Left colon (tissue), 2 donors: Measurements from ENCODE around the gene NABP2. TPM values are rescaled to one million over a fixed set of nuclear protein-coding genes. Genes with fewer than 3 reads are reported as not detected.

ENCODE experiments used
- ATAC-seq: fragments of 200-7000 bp; cut with Tn5 transposase; one replicate; pipeline ENCODE4 v1.9.1; 2020; ENCODE audit warnings: mild to moderate bottlenecking, moderate library complexity
- DNase-seq, 2 donors: peaks; one replicate each; pipeline ENCODE4 v3.0.0-alpha.2; 2020
- intact Hi-C, 2 donors: fragments of 100-400 bp; cut with DNase I in 1 of 2; cut with micrococcal nuclease in 1 of 2; formaldehyde crosslinking; loops; one replicate each; pipeline versions ENCODE4 v1.11.2 to v1.14.0; 2022; cut with DNase I, micrococcal nuclease
- total RNA-seq, 2 donors: library from RNA; stranded (reverse); fragmentation: NEBNext Ultra II Directional; extraction: Animal tissue kit (Norgen Biotek cat#: 25700); gene quantifications; one replicate each; pipeline ENCODE4 v1.2.1, GENCODE V29; 2021
- donor health status: DM: no; HTN: no; CAD: no.
- donor health status: DM: yes; HTN: yes; CAD: no.

Gene NABP2
- total RNA-seq, 2 donors from 2014 or later, result 23.2 to 29.5 TPM

DNA sequence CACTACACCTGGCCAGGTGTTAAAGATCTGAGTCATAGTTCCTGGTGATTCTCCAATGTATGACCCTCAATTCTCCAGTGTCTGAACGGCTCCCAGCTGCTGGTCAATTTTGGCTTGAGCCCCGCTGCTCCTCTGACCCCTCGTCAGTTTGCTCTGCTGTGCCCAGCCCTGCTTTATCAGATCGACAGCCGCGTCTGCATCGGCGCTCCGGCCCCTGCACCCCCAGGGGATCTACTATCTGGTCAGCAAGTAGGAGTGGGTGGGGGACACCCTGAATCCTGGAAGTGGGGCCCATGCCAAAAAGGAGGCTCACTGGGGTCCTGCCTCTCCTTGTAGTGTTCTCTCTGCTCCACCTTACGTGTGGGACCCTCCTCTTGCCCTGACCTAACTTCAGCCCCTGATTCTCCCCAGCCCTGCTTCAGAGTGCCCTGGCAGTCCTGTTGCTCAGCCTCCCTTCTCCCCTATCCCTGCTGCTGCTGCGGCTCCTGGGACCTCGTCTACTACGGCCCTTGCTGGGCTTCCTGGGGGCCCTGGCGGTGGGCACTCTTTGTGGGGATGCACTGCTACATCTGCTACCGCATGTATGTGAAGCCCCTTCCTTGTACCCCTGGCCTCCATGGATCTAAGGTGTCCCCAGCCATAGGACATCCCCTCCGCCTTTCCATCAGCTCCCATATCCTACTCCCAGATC is 10.7 kb downstream of the NABP2 start:
- intact Hi-C loops, result no loop called here
- ATAC-seq, result no peak
- DNase-seq, result no peak

DNA sequence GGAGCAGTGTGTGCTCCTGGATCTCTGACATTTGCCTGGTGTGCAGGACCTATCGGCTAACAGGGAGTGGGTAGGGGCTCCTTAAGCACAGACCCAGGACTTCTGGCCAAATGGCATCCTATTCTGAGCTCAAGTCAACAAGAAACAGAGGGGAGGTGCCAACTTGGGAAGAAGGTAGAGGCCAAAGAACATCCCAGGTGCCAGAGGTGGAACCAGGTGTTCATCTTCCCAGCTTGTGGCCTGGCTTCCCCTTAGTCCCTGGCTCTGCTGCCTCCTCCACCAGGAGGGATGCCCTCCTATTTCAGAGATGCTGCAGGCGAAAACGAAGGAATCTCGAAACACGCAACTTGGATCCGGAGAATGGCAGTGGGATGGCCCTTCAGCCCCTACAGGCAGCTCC is 11.9 kb downstream of the NABP2 start:
- DNase-seq (no peak), ATAC-seq (no peak)
- intact Hi-C loops, result no loop called here

DNA sequence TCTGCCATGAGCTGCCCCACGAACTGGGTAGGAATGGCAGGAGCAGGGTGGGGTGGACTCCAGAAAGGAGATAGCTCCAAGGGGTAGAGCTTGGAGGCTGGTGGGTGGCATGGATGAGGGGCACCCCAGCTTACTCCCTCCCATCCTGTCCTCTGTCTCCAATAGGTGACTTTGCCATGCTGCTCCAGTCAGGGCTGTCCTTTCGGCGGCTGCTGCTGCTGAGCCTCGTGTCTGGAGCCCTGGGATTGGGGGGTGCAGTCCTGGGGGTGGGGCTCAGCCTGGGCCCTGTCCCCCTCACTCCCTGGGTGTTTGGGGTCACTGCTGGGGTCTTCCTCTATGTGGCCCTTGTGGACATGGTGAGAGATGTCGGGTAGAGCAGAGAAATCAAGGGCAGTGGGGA is 12.8 kb downstream of the NABP2 start:
- ATAC-seq (peak; percentile 5), DNase-seq (no peak)
- intact Hi-C loops, result no loop called here

DNA sequence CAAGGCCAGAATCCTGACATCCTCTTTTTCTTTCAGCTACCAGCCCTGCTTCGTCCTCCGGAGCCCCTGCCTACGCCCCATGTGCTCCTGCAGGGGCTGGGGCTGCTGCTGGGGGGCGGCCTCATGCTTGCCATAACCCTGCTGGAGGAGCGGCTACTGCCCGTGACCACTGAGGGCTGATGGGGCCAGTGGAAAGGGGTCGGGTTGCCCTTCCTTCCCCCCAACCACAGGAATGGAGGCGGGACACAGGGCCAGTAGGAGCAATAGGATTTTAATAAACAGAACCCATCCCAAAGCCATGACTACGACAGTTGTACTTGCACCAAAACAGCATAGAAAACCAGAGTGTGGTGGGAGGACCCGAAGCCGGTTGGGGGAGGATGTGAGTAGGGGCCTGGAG is 13.4 kb downstream of the NABP2 start:
- DNase-seq (no peak), ATAC-seq (no peak)
- intact Hi-C loops, result no loop called here

DNA sequence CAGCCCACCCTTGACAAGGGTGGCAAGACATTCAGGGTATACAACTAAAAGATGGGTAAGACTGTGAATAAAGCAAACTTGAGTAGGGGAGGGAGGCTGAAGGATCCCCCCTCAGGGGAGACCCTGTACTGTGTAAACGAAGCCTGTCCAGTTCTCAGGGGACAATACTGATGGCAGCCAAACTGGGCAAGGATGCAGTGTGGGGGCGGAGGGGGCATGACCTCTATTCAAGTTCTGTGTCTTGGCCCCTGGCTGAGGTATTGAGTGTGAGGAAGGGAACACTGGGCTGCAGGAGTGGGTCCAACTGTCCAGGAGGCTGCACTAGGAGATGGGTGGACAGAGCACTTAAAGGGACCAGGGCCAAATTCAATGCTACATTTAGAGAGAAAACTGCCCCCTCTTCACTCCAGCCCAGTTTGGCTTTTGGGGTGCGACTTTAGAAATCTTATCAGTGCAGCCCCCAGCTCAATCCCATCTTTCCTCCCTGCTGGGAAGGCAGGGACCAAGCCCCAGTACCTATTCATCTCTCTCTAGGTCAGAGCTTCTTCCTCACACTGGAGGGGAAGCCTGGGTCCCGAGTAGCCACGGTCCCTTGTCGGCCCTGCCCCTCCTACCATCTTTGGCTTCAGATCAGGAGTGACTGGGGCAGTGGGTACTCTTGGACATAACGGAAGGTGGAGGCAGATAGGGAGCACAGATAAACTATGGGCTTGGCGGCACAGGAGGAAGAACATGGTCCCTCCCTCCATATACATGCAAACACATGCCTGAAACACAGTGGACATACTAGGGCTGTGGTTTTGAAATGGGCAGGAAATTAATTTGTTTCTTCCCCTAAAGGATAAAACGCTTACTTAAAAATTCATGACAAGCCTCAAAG is 17.5 kb downstream of the NABP2 start:
- DNase-seq (no peak), ATAC-seq (no peak)
- intact Hi-C loops, result no loop called here

DNA sequence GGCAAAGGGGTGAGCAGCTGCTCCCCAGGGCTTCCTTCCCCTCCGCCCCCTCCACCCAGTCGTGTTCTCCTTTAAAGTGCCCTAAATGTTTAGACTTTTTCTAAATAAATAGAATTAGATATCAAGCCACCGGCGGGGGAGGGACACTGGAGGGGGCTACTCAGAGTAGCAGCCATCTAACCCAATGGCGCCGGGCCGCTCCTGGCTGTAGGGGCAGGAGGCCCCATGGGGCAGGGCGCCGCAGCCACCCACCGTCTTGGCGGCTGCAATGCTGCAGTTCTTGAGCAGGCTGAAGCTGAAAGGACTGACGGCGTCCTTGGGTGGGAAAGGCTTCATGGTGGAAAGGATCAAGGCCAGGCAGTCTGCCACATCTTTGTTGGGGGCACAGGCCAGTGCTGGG is 18.8 kb downstream of the NABP2 start:
- DNase-seq, result no peak
- ATAC-seq, result no peak
- intact Hi-C loops, result no loop called here

DNA sequence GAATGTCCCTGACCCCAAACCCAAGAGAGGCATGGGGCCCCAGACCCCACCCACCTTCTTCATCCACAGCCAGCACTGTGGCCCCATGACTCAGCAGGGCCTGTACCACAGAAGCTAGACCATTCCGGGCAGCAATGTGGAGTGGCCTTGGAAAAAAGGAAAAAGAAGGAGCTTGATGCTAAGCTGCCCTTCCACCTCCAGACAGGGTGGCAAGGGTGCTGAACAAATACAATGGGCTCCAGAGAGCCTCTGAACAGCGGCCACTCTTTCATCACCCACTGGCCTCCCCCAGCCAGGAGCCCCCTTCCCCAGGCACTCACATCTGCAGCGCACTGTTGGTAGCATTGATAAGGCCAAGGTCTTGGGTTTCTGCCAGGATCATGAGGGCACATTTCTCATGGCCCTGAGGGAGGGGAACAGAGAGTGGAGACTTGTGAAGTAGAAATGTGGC is 19.6 kb downstream of the NABP2 start:
- intact Hi-C loops, result no loop called here
- ATAC-seq (no peak), DNase-seq (no peak)

DNA sequence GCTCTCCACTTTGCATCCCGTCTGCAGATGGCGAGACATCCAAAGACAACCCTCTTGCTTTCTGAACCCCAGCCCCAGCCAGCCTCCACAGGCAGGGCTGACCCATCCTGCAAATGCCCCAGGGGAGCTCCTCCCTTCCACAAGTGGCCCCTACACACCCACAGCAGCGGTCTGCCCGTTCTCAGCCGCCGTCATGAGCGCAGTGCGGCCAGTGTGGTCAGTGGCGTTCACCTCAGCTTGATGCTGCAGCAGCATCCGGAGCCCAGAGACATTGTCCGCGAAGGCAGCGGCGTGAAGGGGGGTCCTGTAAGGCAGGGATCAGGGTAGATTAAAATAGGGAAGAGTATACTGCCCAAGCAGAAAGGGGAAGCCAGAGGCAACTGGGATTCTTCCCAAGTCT is 20.4 kb downstream of the NABP2 start:
- intact Hi-C loops, result no loop called here
- ATAC-seq, result no peak

DNA sequence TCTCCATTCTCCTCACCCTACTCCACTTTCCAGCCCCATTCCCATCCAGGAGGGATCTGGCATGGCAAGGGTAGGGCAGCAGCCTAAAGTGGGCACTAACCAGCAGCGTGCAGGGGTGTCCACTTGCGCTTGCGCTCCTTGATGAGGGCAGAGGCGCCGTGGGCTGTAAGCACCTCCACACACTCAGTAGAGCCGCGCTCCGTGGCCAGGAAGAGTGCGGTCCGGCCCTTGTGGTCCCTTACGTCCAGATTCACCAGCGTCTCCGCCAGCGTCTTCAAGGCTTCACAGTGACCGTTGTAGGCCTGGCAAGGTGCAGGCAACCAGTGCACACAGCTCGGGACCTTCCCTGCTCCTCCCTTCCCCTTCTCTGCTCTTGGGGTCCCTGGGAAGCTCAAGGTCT is 23.8 kb downstream of the NABP2 start:
- ATAC-seq (no peak), DNase-seq (no peak)
- intact Hi-C loops, result no loop called here

More for the DNA sequence above, 20.4 kb downstream of the NABP2 start:
- DNase-seq, result no peak

DNA sequence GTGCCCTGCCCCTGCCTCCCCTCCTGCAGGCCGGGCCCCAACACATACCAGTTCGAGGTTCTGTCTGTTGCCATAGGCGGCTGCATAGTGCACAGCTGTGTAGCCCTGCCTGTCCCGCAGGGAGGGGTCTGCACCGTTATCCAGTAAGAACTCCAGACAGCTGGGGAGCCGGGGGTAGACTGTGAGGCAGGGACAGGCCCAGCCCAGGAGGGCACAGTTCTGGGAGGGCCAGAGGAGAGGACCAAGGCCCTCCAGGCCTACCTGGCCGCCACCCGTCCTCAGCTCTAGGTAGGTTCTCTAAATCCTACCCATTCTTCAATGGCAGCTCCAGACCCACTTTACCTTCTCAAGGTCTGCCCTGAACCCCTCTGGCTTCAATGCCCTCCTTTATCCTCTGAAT is 24.6 kb downstream of the NABP2 start:
- DNase-seq (no peak), ATAC-seq (no peak)
- intact Hi-C loops, result no loop called here

DNA sequence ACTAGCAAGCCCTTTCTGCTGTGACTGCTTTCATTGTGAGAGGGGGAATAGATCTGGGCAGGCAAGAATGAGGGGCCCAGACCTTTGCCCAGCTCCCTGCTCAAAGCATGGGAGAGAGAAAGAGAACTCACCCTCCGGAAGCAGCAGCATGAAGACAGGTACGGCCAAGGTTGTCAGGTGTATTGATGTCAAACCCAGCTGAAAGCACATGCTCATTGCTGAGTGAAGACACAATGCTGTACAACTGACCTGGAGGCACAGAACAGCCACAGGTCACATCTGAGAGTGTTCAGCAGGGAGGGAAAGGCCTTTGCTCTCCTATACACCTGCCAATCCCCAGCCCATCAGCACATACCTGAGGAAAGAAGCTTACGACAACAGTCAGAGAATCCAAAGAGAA is 28.5 kb downstream of the NABP2 start:
- DNase-seq (no peak), ATAC-seq (no peak)
- intact Hi-C loops, result no loop called here

DNA sequence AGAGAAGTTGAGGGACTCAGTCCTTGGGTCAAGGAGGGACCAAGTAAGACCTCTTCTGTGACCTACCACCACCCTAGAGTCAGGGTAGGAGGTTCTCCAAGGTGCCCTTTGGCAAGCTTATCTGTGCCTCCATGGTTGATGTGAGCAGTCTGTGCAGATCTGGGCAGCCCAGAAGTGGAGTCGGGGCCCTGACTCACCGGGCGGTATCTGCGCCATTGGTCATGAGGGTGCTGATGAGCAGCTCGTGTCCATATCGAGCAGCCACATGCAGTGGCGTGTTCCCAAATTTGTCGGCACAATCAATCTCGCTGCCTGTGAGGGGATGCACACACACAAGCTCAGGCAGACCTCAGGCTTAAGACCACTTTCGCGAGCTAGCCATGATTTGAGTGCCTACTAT is 28.9 kb downstream of the NABP2 start:
- ATAC-seq (no peak), DNase-seq (no peak)
- intact Hi-C loops, result no loop called here

DNA sequence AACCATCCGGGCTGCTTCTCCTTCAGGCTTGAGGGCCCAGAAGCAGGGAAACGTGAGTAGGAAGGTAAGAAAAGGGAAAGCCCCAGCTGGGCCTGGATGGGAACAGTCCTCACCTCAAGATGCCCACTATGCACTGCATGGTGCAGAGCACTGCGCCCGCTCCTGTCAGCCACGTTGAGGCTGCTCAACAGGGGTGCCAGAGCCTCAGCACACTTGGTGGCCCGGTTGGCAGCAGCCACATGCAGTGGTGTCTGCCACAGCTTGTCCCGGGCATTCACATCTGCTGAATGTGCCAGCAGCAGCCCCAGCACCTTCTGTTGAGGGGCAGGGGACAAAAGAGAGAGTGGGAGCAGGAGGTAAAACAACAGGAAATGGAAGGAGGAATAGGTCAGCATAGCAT is 31.5 kb downstream of the NABP2 start:
- ATAC-seq (no peak), DNase-seq (no peak)
- intact Hi-C loops, result no loop called here

DNA sequence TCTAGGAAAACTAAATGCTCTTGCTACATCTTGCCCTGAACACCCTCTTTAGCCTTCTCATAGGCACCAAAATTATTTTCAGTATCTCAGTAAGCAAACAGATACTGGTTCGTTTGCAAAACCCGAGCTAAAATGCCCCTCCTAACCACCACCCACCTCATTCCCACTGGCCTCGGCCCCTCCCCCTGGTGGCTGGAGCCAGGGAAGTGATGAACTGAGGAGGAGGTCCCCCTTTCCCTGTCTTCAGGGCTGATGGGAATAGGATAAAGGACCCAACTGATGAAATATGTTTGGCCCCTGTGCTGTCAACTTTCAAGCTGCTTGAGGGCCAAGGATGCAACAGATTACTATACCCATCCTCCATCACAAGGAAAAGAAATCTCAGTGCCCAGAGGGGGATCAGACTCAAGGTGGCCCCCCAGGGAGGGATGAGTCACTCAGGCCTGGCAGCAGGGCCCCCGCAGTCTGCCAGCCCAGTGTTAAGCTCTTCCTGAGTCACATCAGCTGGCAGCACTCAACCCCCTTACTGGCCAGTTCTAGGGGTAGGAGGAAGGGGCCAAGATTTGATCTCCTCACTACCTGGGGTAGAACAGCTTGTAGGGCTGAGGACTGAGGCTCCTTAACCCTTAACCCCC is 32.3 kb downstream of the NABP2 start:
- DNase-seq, result no peak
- no peak for ATAC-seq
- intact Hi-C loops, result no loop called here

DNA sequence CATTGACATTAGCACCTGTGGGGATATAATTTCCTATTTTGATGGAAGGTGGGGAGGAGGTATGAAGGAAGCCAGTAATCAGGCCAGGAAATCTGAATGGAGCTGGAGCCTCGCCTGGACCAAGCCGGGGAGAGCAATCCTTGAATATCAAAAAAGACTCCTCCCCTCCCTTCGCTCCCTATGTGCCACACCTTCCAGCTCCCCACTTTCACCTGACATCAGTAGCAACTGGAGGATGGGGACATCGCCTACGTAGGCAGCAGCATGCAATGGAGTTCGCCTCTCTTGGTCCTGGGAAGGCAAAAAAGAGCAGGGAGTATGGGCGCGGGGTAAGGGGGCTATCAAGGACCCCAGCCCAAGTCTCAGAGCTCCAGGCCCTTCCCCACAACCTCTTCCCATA is 32.9 kb downstream of the NABP2 start:
- ATAC-seq (no peak), DNase-seq (no peak)
- intact Hi-C loops, result no loop called here

DNA sequence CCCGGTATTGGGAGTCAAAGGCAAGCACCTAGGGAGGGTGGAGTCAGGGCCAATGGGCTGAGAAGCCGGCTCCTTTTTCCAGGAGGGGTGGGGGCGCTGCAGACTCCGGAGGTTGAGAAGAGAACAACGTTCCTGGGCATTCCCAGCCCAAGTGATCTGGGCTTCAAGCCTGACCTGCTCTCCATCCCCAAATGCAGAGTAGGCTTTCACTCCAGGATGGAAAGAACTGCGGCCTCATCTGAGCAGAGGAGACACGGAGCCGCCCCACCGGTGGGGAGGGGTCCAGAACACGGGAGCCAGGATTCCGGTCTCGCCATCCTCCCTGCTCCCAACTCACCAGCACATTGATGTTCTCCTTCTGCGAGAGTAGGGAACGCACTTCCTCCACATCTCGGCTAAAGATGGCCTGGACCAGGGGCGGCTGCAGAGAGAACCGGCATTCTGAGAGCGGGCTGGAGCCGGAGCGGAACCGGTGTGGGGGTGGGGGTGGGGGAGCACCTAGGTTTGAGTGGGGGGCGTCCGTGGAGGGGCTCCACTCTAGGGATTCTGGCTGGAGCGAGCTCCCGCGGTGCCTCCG is 33.4 kb downstream of the NABP2 start:
- DNase-seq, result peak in 1 of 2 donors; percentile 41
- ATAC-seq, result peak; percentile 33
- intact Hi-C loops, result no loop called here

DNA sequence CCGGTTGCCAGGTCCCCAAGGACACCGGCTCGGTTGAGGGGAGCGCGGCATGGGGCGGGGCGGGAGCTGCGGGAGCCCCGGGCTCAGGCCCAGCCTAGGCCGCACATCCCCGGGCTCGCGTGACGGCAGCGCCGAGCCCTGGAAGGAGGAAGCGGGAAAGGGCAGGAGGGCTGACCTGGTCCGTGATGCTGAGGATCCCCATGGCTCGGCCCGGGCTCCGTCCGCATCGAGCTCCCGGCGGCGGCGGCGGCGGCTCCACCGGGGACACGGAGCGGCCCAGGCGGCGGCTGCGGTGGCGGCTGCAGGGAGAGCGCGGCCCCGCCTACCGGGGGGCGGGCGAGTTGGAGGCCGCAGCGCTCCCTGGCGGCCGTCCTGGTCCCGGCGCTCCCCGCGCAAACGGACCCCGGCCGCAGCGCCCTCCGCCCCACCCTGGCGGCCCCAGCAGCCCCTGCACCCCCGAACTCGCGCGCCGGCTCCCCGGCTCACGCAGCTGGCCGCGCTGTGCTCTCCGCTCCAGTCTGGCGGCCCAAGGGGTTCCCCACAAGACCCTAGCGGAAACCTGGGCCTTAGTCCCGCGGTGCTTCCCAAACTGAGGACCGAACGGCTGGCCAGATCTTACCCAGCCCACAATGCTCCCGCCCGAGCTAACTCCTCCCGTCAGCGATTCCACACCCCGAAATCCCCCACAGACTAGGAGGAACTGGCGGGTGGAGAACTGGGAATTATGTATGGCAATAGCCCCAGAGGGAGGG is 34.1 kb downstream of the NABP2 start, which contains the start of gene ANKRD52:
Gene ANKRD52, minus strand, starts transcription at position 317 of the 752 bp plus-strand sequence. Its CDS starts 115 bp downstream, at position 202.
- ATAC-seq (peak; percentile 94), DNase-seq (peak; percentile 65 to 86)
- intact Hi-C loops, result no loop called here

DNA sequence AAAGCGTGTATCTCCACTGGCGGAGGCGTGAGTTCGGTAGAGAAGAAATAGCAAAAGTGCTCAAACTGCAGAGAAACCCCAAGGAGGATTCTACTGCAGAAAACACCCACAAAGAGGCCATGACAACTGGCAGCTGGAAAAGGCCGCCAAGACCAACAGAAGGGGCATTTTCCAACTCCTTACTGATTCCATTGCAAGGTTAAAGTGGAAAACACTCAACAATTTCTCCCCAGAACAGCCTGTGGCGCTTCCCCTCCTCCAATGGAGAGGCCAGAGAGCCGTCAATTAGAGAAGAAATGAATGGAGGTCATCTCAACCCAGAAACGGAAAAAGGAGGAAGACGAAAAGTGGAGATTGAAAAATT is 34.7 kb downstream of the NABP2 start:
- no peak for DNase-seq
- no peak for ATAC-seq

DNA sequence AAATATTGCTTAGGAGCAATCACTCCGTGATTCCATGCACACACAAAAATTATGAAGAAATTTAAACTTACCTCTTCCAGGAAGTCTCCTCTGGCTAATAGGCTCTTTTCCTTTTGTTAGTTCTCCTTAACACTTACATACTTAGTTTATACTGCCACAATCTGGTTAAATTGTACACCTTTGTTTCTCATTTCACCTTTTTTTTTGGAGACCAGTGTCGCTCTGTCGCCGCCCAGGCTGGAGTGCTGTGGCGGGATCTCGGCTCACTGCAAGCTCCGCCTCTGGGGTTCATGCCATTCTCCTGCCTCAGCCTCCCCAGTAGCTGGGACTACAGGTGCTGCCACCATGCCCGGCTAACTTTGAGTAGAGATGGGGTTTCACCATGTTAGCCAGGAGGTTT is 36.2 kb downstream of the NABP2 start:
- ATAC-seq, result no peak
- no peak for DNase-seq
- intact Hi-C loops, result no loop called here

More for the DNA sequence above, 34.7 kb downstream of the NABP2 start:
- intact Hi-C loops, result no loop called here
